ENCODE results near the gene RASGRP3. TPM values are rescaled to one million over a fixed set of nuclear protein-coding genes. Genes with fewer than 3 reads are reported as not detected.

RASGRP3 gene
- total and polyA plus RNA-seq, 2 donors (not counting 1 experiment from before 2014, with no cell fraction given), result 0.50 to 6.1 TPM

DNA sequence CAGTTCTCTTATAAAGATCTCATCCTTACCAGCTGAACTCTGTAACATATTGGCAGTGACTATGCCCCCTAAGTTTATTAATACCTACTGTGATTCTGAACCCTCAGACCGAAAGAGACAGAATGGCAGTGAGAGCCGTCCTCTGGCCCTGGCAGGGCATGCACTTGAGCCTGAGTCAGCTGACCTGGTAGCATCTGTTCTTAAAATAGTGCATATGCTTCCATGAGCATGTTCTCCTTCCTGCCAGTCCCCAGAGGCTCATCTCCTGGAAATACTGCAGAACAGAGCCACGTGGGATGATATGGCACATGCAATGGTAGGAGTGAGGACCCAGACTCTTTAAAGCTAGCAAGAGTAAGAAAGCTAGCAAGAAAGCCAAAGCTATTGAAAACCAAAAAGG is 59.0 kb downstream of the RASGRP3 start:
- no peaks in the 10 kb centered on the region for H3K36me3 ChIP-seq (ENCODE audit: control insufficient read depth, insufficient read depth, low read length)
- no peak for TF ChIP-seq EZH2 (IDR thresholded peaks at IDR 0.05; ENCODE audit: low read length, missing control alignments)
- TF ChIP-seq, protein P1, sequence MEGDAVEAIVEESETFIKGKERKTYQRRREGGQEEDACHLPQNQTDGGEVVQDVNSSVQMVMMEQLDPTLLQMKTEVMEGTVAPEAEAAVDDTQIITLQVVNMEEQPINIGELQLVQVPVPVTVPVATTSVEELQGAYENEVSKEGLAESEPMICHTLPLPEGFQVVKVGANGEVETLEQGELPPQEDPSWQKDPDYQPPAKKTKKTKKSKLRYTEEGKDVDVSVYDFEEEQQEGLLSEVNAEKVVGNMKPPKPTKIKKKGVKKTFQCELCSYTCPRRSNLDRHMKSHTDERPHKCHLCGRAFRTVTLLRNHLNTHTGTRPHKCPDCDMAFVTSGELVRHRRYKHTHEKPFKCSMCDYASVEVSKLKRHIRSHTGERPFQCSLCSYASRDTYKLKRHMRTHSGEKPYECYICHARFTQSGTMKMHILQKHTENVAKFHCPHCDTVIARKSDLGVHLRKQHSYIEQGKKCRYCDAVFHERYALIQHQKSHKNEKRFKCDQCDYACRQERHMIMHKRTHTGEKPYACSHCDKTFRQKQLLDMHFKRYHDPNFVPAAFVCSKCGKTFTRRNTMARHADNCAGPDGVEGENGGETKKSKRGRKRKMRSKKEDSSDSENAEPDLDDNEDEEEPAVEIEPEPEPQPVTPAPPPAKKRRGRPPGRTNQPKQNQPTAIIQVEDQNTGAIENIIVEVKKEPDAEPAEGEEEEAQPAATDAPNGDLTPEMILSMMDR (conservative IDR thresholded peaks at IDR 0.05 in 1 of 2, IDR thresholded peaks at IDR 0.05 in 1 of 2; ENCODE audit: low read depth in 1 of 2, low read length in 2 of 2), result no peak
- H3K4me1 ChIP-seq (ENCODE audit: control insufficient read depth, extremely low read depth, insufficient read depth, low read length), result peaks cover 8% of the 10 kb centered on the region
- no peaks in the 10 kb centered on the region for H3K9me3 ChIP-seq (ENCODE audit: control insufficient read depth, insufficient read depth, low read depth, low read length)
- H3K4me3 ChIP-seq (replicated peaks in 1 of 4; ENCODE audit: control extremely low read depth in 1 of 4, insufficient read depth in 1 of 4, low read depth in 3 of 4, low read length in 4 of 4), result no peak overlapping the region
- H3K27me3 ChIP-seq (ENCODE audit: control insufficient read depth, insufficient read depth, low read length), result no peaks in the 10 kb centered on the region
- DNase-seq (ENCODE audit: low read depth in 2 of 2), result no peak
- H2AFZ ChIP-seq (ENCODE audit: low read length), result no peak overlapping the region
- H3K79me2 ChIP-seq (ENCODE audit: control insufficient read depth, insufficient read depth, low read length), result no peaks in the 10 kb centered on the region
- no peak overlapping the region for H3K9ac ChIP-seq (ENCODE audit: insufficient read depth, low read length)
- no peak overlapping the region for H3K27ac ChIP-seq (ENCODE audit: insufficient read depth, low read length)
- no peaks in the 10 kb centered on the region for H4K20me1 ChIP-seq (ENCODE audit: control insufficient read depth, extremely low read depth, insufficient read depth, low read length)
- H3K4me2 ChIP-seq (ENCODE audit: extremely low read depth, insufficient read depth, low read length), result no peak overlapping the region

DNA sequence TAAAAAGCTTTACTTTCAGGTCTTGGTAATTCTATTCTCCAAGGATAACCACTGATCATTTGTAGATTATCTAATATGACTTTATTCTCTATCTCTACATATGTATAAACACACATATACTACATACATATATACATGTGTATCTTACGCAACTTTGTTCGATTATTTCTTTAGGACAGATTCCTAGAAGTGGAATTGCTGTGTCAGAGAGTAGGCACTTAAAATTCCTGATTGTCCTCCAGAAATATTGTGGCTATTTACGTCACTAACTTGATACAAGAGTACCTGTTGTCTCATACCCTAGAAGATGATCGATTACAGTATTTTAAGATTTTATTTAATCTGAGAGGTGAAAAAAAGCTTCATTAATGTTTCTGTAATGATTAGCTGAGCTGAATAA is 64.8 kb downstream of the RASGRP3 start:
- no peak overlapping the region for H3K4me3 ChIP-seq (replicated peaks in 1 of 4; ENCODE audit: control extremely low read depth in 1 of 4, insufficient read depth in 1 of 4, low read depth in 3 of 4, low read length in 4 of 4)
- H2AFZ ChIP-seq (ENCODE audit: low read length), result no peak overlapping the region
- no peak overlapping the region for H3K27ac ChIP-seq (ENCODE audit: insufficient read depth, low read length)
- no peaks in the 10 kb centered on the region for H3K9me3 ChIP-seq (ENCODE audit: control insufficient read depth, insufficient read depth, low read depth, low read length)
- no peaks in the 10 kb centered on the region for H3K79me2 ChIP-seq (ENCODE audit: control insufficient read depth, insufficient read depth, low read length)
- H3K36me3 ChIP-seq (ENCODE audit: control insufficient read depth, insufficient read depth, low read length), result no peaks in the 10 kb centered on the region
- no peak for TF ChIP-seq EZH2 (IDR thresholded peaks at IDR 0.05; ENCODE audit: low read length, missing control alignments)
- TF ChIP-seq, protein P1 (conservative IDR thresholded peaks at IDR 0.05 in 1 of 2, IDR thresholded peaks at IDR 0.05 in 1 of 2; ENCODE audit: low read depth in 1 of 2, low read length in 2 of 2), result no peak
- no peaks in the 10 kb centered on the region for H3K4me1 ChIP-seq (ENCODE audit: control insufficient read depth, extremely low read depth, insufficient read depth, low read length)
- H3K4me2 ChIP-seq (ENCODE audit: extremely low read depth, insufficient read depth, low read length), result no peak overlapping the region
- no peak for DNase-seq (ENCODE audit: low read depth in 2 of 2)
- no peaks in the 10 kb centered on the region for H4K20me1 ChIP-seq (ENCODE audit: control insufficient read depth, extremely low read depth, insufficient read depth, low read length)
- H3K27me3 ChIP-seq (ENCODE audit: control insufficient read depth, insufficient read depth, low read length), result no peaks in the 10 kb centered on the region
- H3K9ac ChIP-seq (ENCODE audit: insufficient read depth, low read length), result no peak overlapping the region

DNA sequence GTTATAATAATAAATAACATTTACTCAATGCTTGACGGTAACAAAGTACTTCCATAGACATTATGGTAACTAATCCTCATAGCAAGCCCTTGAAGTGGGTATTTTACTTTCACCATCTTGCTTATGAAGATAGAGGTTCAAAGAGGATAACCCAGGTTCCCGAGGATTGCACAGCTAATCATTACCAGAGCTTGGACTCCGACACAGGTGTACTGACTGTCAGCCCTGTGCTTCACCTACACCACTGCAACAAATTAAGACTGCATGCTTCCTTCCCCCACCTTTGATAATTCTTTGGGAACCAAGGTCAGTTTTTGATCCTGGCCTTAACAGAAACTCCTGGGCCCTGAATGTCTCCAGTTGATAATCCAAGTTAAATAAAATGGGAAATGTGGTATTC is 73.8 kb downstream of the RASGRP3 start:
- H4K20me1 ChIP-seq (ENCODE audit: control insufficient read depth, extremely low read depth, insufficient read depth, low read length), result no peaks in the 10 kb centered on the region
- no peak for DNase-seq (ENCODE audit: low read depth in 2 of 2)
- H3K79me2 ChIP-seq (ENCODE audit: control insufficient read depth, insufficient read depth, low read length), result no peaks in the 10 kb centered on the region
- TF ChIP-seq EZH2 (IDR thresholded peaks at IDR 0.05; ENCODE audit: low read length, missing control alignments), result no peak
- TF ChIP-seq, protein P1 (conservative IDR thresholded peaks at IDR 0.05 in 1 of 2, IDR thresholded peaks at IDR 0.05 in 1 of 2; ENCODE audit: low read depth in 1 of 2, low read length in 2 of 2), result no peak
- H3K27ac ChIP-seq (ENCODE audit: insufficient read depth, low read length), result no peak overlapping the region
- H3K9ac ChIP-seq (ENCODE audit: insufficient read depth, low read length), result no peak overlapping the region
- H3K4me1 ChIP-seq (ENCODE audit: control insufficient read depth, extremely low read depth, insufficient read depth, low read length), result no peaks in the 10 kb centered on the region
- H3K36me3 ChIP-seq (ENCODE audit: control insufficient read depth, insufficient read depth, low read length), result no peaks in the 10 kb centered on the region
- H3K4me2 ChIP-seq (ENCODE audit: extremely low read depth, insufficient read depth, low read length), result no peak overlapping the region
- H3K4me3 ChIP-seq (replicated peaks in 1 of 4; ENCODE audit: control extremely low read depth in 1 of 4, insufficient read depth in 1 of 4, low read depth in 3 of 4, low read length in 4 of 4), result no peak overlapping the region
- no peaks in the 10 kb centered on the region for H3K27me3 ChIP-seq (ENCODE audit: control insufficient read depth, insufficient read depth, low read length)
- H3K9me3 ChIP-seq (ENCODE audit: control insufficient read depth, insufficient read depth, low read depth, low read length), result no peaks in the 10 kb centered on the region
- H2AFZ ChIP-seq (ENCODE audit: low read length), result no peak overlapping the region

Measured in fibroblast of lung (primary cell).